GM23338 (cell line): ENCODE results near the gene HMCES. TPM values are rescaled to one million over a fixed set of nuclear protein-coding genes. Genes with fewer than 3 reads are reported as not detected.

ENCODE experiments used
- ATAC-seq: fragments of 200-7000 bp; cut with Tn5 transposase; 3 replicates; pipeline ENCODE4 v1.9.1; 2020
- DNase-seq: peaks from one replicate; pipeline ENCODE4 v3.0.0-alpha.2; 2015; ENCODE audit warnings: low spot score
- H2AFZ ChIP-seq: fragments of 200-600 bp; sonication (generic); 2 replicates; pipeline ENCODE4 v1.8.0; 2016; ENCODE audit warnings: antibody characterized with exemption, mild to moderate bottlenecking, moderate library complexity
- H3F3A ChIP-seq: fragments of 200-600 bp; sonication (generic); replicated peaks from 2 replicates; pipeline ENCODE4 v1.8.0; 2017; ENCODE audit warnings: antibody characterized with exemption, mixed run types, low read depth
- H3K27ac ChIP-seq: fragments of 200-600 bp; sonication (generic); 2 replicates; pipeline ENCODE4 v1.6.1; 2016; ENCODE audit warnings: low read depth
- H3K27me3 ChIP-seq: fragments of 200-600 bp; sonication (generic); 2 replicates; pipeline ENCODE4 v1.8.0; 2016; ENCODE audit warnings: mild to moderate bottlenecking, mixed run types, moderate library complexity; ENCODE audit not compliant: insufficient read depth
- H3K36me3 ChIP-seq: fragments of 200-600 bp; sonication (generic); 2 replicates; pipeline ENCODE4 v1.8.0; 2016; ENCODE audit warnings: mild to moderate bottlenecking; ENCODE audit not compliant: insufficient read depth
- H3K4me1 ChIP-seq: fragments of 200-600 bp; sonication (generic); 2 replicates; pipeline ENCODE4 v1.8.0; 2016; ENCODE audit warnings: mild to moderate bottlenecking, moderate library complexity; ENCODE audit not compliant: insufficient read depth
- H3K4me2 ChIP-seq: fragments of 200-600 bp; sonication (generic); 2 replicates; pipeline ENCODE4 v1.7.1; 2017; ENCODE audit warnings: mixed run types
- H3K4me3 ChIP-seq: fragments of 200-600 bp; sonication (generic); 2 replicates; pipeline ENCODE4 v1.6.1; 2016; ENCODE audit warnings: mixed run types
- H3K79me2 ChIP-seq: fragments of 200-600 bp; sonication (generic); replicated peaks from 2 replicates; pipeline ENCODE4 v1.8.0; 2017; ENCODE audit warnings: mild to moderate bottlenecking; ENCODE audit not compliant: insufficient read depth
- H3K9me2 ChIP-seq: fragments of 200-600 bp; sonication (generic); 2 replicates; pipeline ENCODE4 v1.8.0; 2017; ENCODE audit not compliant: insufficient read depth
- H4K20me1 ChIP-seq: fragments of 200-600 bp; sonication (generic); replicated peaks from 2 replicates; pipeline ENCODE4 v1.8.0; 2017; ENCODE audit warnings: mild to moderate bottlenecking; ENCODE audit not compliant: insufficient read depth
- H3K27ac Mint-ChIP-seq: 2 replicates; pipeline ENCODE4 v1.8.0; 2020; ENCODE audit warnings: inconsistent platforms, mild to moderate bottlenecking, moderate library complexity, mixed read lengths
- H3K27me3 Mint-ChIP-seq: 3 replicates; pipeline ENCODE4 v1.8.0; 2022; ENCODE audit warnings: low read depth, mild to moderate bottlenecking, moderate library complexity, mixed read lengths, inconsistent platforms; ENCODE audit not compliant: insufficient read depth, poor library complexity
- H3K36me3 Mint-ChIP-seq: 3 replicates; pipeline ENCODE4 v1.8.0; 2021; ENCODE audit warnings: low read depth, mild to moderate bottlenecking, inconsistent platforms, moderate library complexity, mixed read lengths
- H3K4me1 Mint-ChIP-seq: 3 replicates; pipeline ENCODE4 v1.8.0; 2020; ENCODE audit warnings: mild to moderate bottlenecking, inconsistent platforms, mixed read lengths
- H3K4me3 Mint-ChIP-seq: 3 replicates; pipeline ENCODE4 v1.8.0; 2021; ENCODE audit warnings: moderate library complexity, mild to moderate bottlenecking, inconsistent platforms, mixed read lengths
- H3K9me3 Mint-ChIP-seq: 3 replicates; pipeline ENCODE4 v1.8.0; 2020; ENCODE audit warnings: moderate library complexity, mild to moderate bottlenecking, inconsistent platforms, mixed read lengths
- CTCF ChIP-seq, 2 experiments: fragments of 200-600 bp in 1 of 2; sonication (generic) in 1 of 2; conservative IDR thresholded peaks; 2 replicates each; pipeline versions ENCODE4 v1.5.1 to v1.6.1; 2016 to 2017; ENCODE audit warnings: antibody characterized with exemption in 2 of 2, low read depth in 2 of 2, mild to moderate bottlenecking in 2 of 2, moderate library complexity in 1 of 2
- EZH2phosphoT487 ChIP-seq: fragments of 200-600 bp; sonication (generic); IDR thresholded peaks from one replicate; pipeline ENCODE4 v1.8.1; 2018; ENCODE audit warnings: antibody characterized with exemption; ENCODE audit not compliant: unreplicated experiment
- JUNB ChIP-seq: IDR thresholded peaks from one replicate; pipeline ENCODE4 v1.6.1; 2016; ENCODE audit warnings: antibody characterized with exemption; ENCODE audit not compliant: unreplicated experiment
- NANOG ChIP-seq: IDR thresholded peaks from 2 replicates; pipeline ENCODE4 v1.6.1; 2016; ENCODE audit warnings: antibody characterized with exemption, borderline replicate concordance
- ZNF462 ChIP-seq: fragments of 250-450 bp; sonication (Bioruptor Pico); IDR thresholded peaks from 2 replicates; pipeline ENCODE4 v1.5.0; 2020; ENCODE audit warnings: mild to moderate bottlenecking, moderate library complexity
- polyA plus RNA-seq: library from polyadenylated mRNA; unstranded; fragments of >200 nt; fragmentation: Nextera tagmentation; extraction: Ambion mirVana; gene quantifications from 2 replicates; pipeline ENCODE4 v1.2.1, GENCODE V29; 2016
- total RNA-seq: library from RNA; depleted of rRNA; stranded (reverse); fragments of >200 nt; shearing (Covaris generic); gene quantifications from 2 replicates; pipeline ENCODE4 v1.2.3, GENCODE V29; 2014
- TF ChIP-seq, protein P1 (sequence below): IDR thresholded peaks from one replicate; pipeline ENCODE4 v1.6.1; 2018; ENCODE audit warnings: antibody characterized with exemption; ENCODE audit not compliant: unreplicated experiment

The HMCES gene
- total and polyA plus RNA-seq, 2 experiments from 2014 or later: 36.5 to 44.5 TPM

DNA sequence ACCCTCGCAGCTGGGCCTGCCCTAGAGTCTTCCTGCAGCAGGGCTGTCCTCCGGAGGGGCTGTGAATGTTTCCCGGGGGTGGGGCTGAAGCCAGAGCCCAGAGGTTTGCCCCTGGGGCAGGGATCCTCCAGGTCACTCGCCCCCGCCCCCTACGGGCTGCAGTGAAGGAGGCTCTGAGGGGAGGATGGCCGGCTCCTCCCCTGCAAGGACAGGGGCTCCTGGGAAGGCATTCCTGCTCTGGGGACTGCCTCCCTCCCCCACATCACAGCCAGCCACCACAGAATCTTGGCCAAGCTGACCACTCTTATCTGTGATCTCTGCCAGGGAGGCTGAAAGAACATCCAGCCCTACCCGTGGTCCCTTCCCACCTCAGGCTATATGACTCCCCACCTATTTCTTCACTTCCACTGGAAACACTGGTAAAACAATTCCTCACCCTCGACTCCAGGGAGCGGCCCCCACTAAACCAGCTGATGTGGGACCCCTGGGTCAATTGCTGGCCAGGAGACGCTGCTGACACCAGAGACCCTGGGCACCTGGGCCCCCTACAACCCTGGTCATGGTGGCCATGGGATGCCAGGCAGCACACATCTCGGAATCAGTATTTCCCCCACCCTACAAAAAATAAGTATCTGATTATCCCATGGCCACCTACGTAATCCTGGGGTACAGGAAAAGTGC lies 66.0 kb downstream of the HMCES start:
- DNase-seq: peak; percentile 85
- H3K4me2 ChIP-seq: peak overlapping the region; percentile 84
- H3K9me3 Mint-ChIP-seq: peaks cover 16% of the 10 kb centered on the region
- no peaks in the 10 kb centered on the region for H3K36me3 ChIP-seq
- H3K27ac ChIP-seq: no peak overlapping the region
- H2AFZ ChIP-seq: peak overlapping the region; percentile 66; the same call in 1 of the 2 replicates
- peak overlapping the region; percentile 57 for H3K4me3 ChIP-seq
- H3K4me1 ChIP-seq: peaks cover 3% of the 10 kb centered on the region; the same call in 1 of the 2 replicates
- no peaks in the 10 kb centered on the region for H3K36me3 Mint-ChIP-seq
- no peaks in the 10 kb centered on the region for H3K79me2 ChIP-seq
- no peak for TF ChIP-seq NANOG
- TF ChIP-seq CTCF (conservative IDR thresholded peaks at IDR 0.05; ENCODE audit: low read depth in 2 of 2): peak in 1 of 2 experiments; percentile 46; a peak in 2 of 4 replicates
- no peak for TF ChIP-seq JUNB
- H4K20me1 ChIP-seq: no peaks in the 10 kb centered on the region
- peaks cover 16% of the 10 kb centered on the region for H3K4me1 Mint-ChIP-seq
- H3K9me2 ChIP-seq: no peaks in the 10 kb centered on the region
- H3K4me3 Mint-ChIP-seq: peak overlapping the region; percentile 54
- H3K27me3 Mint-ChIP-seq: peaks cover 13% of the 10 kb centered on the region
- H3F3A ChIP-seq: no peaks in the 10 kb centered on the region
- peak; percentile 84 for ATAC-seq
- H3K27me3 ChIP-seq: no peaks in the 10 kb centered on the region
- H3K27ac Mint-ChIP-seq: no peak overlapping the region

GRCh38 chr3:129345281-129345680 lies 66.6 kb downstream of the HMCES start:
- H3K4me1 ChIP-seq: peaks cover 3% of the 10 kb centered on the region; the same call in 1 of the 2 replicates
- H3K27me3 ChIP-seq: no peaks in the 10 kb centered on the region
- no peaks in the 10 kb centered on the region for H3K79me2 ChIP-seq
- no peaks in the 10 kb centered on the region for H3K36me3 ChIP-seq
- no peak overlapping the region for H3K27ac Mint-ChIP-seq
- no peaks in the 10 kb centered on the region for H3K9me2 ChIP-seq
- H3K4me3 ChIP-seq: no peak overlapping the region
- ATAC-seq (no peak), DNase-seq (no peak)
- peaks cover 13% of the 10 kb centered on the region for H3K9me3 Mint-ChIP-seq
- no peaks in the 10 kb centered on the region for H3K36me3 Mint-ChIP-seq
- H3K4me1 Mint-ChIP-seq: peaks cover 16% of the 10 kb centered on the region
- H2AFZ ChIP-seq: peak overlapping the region; percentile 66; the same call in 1 of the 2 replicates
- peaks cover 16% of the 10 kb centered on the region for H3K27me3 Mint-ChIP-seq
- H3K4me2 ChIP-seq: no peak overlapping the region
- H3K4me3 Mint-ChIP-seq: peak overlapping the region; percentile 54; the same call in 2 of the 3 replicates
- no peaks in the 10 kb centered on the region for H4K20me1 ChIP-seq
- no peaks in the 10 kb centered on the region for H3F3A ChIP-seq
- H3K27ac ChIP-seq: no peak overlapping the region
- TF ChIP-seq NANOG: no peak
- TF ChIP-seq EZH2phosphoT487: no peak
- TF ChIP-seq, protein P1, sequence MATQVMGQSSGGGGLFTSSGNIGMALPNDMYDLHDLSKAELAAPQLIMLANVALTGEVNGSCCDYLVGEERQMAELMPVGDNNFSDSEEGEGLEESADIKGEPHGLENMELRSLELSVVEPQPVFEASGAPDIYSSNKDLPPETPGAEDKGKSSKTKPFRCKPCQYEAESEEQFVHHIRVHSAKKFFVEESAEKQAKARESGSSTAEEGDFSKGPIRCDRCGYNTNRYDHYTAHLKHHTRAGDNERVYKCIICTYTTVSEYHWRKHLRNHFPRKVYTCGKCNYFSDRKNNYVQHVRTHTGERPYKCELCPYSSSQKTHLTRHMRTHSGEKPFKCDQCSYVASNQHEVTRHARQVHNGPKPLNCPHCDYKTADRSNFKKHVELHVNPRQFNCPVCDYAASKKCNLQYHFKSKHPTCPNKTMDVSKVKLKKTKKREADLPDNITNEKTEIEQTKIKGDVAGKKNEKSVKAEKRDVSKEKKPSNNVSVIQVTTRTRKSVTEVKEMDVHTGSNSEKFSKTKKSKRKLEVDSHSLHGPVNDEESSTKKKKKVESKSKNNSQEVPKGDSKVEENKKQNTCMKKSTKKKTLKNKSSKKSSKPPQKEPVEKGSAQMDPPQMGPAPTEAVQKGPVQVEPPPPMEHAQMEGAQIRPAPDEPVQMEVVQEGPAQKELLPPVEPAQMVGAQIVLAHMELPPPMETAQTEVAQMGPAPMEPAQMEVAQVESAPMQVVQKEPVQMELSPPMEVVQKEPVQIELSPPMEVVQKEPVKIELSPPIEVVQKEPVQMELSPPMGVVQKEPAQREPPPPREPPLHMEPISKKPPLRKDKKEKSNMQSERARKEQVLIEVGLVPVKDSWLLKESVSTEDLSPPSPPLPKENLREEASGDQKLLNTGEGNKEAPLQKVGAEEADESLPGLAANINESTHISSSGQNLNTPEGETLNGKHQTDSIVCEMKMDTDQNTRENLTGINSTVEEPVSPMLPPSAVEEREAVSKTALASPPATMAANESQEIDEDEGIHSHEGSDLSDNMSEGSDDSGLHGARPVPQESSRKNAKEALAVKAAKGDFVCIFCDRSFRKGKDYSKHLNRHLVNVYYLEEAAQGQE: no peak
- no peak for TF ChIP-seq ZNF462 (CRISPR knock-in tag)
- TF ChIP-seq CTCF (conservative IDR thresholded peaks at IDR 0.05; ENCODE audit: low read depth in 2 of 2): no peak
